IMR-90 (cell line): ENCODE data around the gene HBEGF. TPM values are rescaled to one million over a fixed set of nuclear protein-coding genes. Genes with fewer than 3 reads are reported as not detected.
A peak's percentile ranks its signal among the peaks of the same experiment; 100 is the strongest.

ENCODE experiments used
- ATAC-seq: fragments of 200-7000 bp; cut with Tn5 transposase; 2 replicates; pipeline ENCODE4 v1.9.1; 2020; ENCODE audit warnings: low read depth, mild to moderate bottlenecking, moderate library complexity
- BruUV-seq: library from RNA; stranded (reverse); fragments of 400-500 nt; replicated peaks from 2 replicates; lab custom pipeline; 2021; lab: Mats Ljungman, UMichigan
- CTCF ChIA-PET: fragments of 300-600 bp; formaldehyde crosslinking; extraction: SDS; loops from one replicate; lab custom pipeline; 2021; ENCODE audit warnings: antibody characterized with exemption; lab: Yijun Ruan, JAX
- POLR2A ChIA-PET: fragments of 300-600 bp; sonication (Branson Sonifier 250); formaldehyde crosslinking; loops from one replicate; lab custom pipeline; 2022; ENCODE audit warnings: antibody characterized with exemption; ENCODE audit not compliant: unreplicated experiment; lab: Charles Lee
- DNase-seq: peaks from one replicate; pipeline ENCODE4 v3.0.0; 2013
- H2AFZ ChIP-seq: replicated peaks from 2 replicates; pipeline ENCODE3; 2013; ENCODE audit warnings: low read length, mild to moderate bottlenecking; ENCODE audit not compliant: poor library complexity
- H2AK5ac ChIP-seq: 2 replicates; pipeline ENCODE4 v1.6.1; 2013; ENCODE audit warnings: low read depth, low read length, inconsistent platforms
- H2AK9ac ChIP-seq: replicated peaks from 2 replicates; pipeline ENCODE3; 2013; ENCODE audit warnings: mild to moderate bottlenecking, low read depth, low read length, moderate library complexity; ENCODE audit not compliant: poor library complexity
- H2BK120ac ChIP-seq: 2 replicates; pipeline ENCODE4 v1.6.1; 2013; ENCODE audit warnings: low read depth, low read length, inconsistent platforms
- H2BK15ac ChIP-seq: 3 replicates; pipeline ENCODE4 v1.6.1; 2013; ENCODE audit warnings: low read depth, low read length, inconsistent platforms
- H2BK20ac ChIP-seq: 2 replicates; pipeline ENCODE4 v1.6.1; 2013; ENCODE audit warnings: low read depth, mild to moderate bottlenecking, inconsistent platforms, low read length, moderate library complexity
- H2BK5ac ChIP-seq: 2 replicates; pipeline ENCODE4 v1.6.1; 2013; ENCODE audit warnings: mild to moderate bottlenecking, low read depth, low read length, inconsistent platforms; ENCODE audit not compliant: poor library complexity, severe bottlenecking
- H3K14ac ChIP-seq: replicated peaks from 2 replicates; pipeline ENCODE4 v1.6.1; 2013; ENCODE audit warnings: low read depth, low read length, inconsistent platforms
- H3K18ac ChIP-seq: 2 replicates; pipeline ENCODE4 v1.6.1; 2013; ENCODE audit warnings: low read depth, low read length, control low read depth
- H3K23ac ChIP-seq: 2 replicates; pipeline ENCODE4 v1.6.1; 2013; ENCODE audit warnings: low read depth, low read length, inconsistent platforms
- H3K27ac ChIP-seq: 2 replicates; pipeline ENCODE4 v1.5.1; 2013; ENCODE audit warnings: mild to moderate bottlenecking, control low read depth, low read length; ENCODE audit not compliant: insufficient read depth
- H3K27me3 ChIP-seq: 2 replicates; pipeline ENCODE4 v1.6.1; 2013; ENCODE audit warnings: low read length; ENCODE audit not compliant: control insufficient read depth, insufficient read depth
- H3K36me3 ChIP-seq: 2 replicates; pipeline ENCODE4 v1.6.1; 2013; ENCODE audit warnings: low read length, mixed read lengths; ENCODE audit not compliant: control insufficient read depth, insufficient read depth
- H3K4ac ChIP-seq: 2 replicates; pipeline ENCODE4 v1.6.1; 2013; ENCODE audit warnings: low read depth, low read length, inconsistent platforms
- H3K4me1 ChIP-seq: 2 replicates; pipeline ENCODE4 v1.6.1; 2013; ENCODE audit warnings: low read length, mixed read lengths; ENCODE audit not compliant: control insufficient read depth, insufficient read depth
- H3K4me2 ChIP-seq: 2 replicates; pipeline ENCODE4 v1.6.1; 2013; ENCODE audit warnings: low read depth, mild to moderate bottlenecking, control low read depth, low read length, moderate library complexity
- H3K4me3 ChIP-seq: 2 replicates; pipeline ENCODE4 v1.5.1; 2013; ENCODE audit warnings: low read depth, mild to moderate bottlenecking, control low read depth, low read length, moderate library complexity; ENCODE audit not compliant: insufficient read depth
- H3K56ac ChIP-seq: 2 replicates; pipeline ENCODE4 v1.6.1; 2013; ENCODE audit warnings: low read length, inconsistent platforms; ENCODE audit not compliant: insufficient read depth; ENCODE audit errors: extremely low read depth
- H3K79me1 ChIP-seq, 2 experiments: 2 replicates each; pipeline ENCODE4 v1.6.1; 2013; ENCODE audit warnings: low read length in 2 of 2, inconsistent platforms in 1 of 2, low read depth in 1 of 2
- H3K9ac ChIP-seq: 2 replicates; pipeline ENCODE4 v1.6.1; 2013; ENCODE audit warnings: low read depth, low read length, control low read depth
- H3K9me1 ChIP-seq: 2 replicates; pipeline ENCODE4 v1.6.1; 2013; ENCODE audit warnings: low read length, inconsistent platforms; ENCODE audit not compliant: insufficient read depth
- H3K9me3 ChIP-seq: 2 replicates; pipeline ENCODE4 v1.6.1; 2013; ENCODE audit warnings: low read length; ENCODE audit not compliant: control insufficient read depth, insufficient read depth
- H4K20me1 ChIP-seq: 2 replicates; pipeline ENCODE4 v1.6.1; 2013; ENCODE audit warnings: low read length, inconsistent platforms; ENCODE audit not compliant: insufficient read depth
- H4K5ac ChIP-seq: 2 replicates; pipeline ENCODE4 v1.6.1; 2013; ENCODE audit warnings: mild to moderate bottlenecking, low read depth, low read length, control low read depth
- H4K8ac ChIP-seq, 2 experiments: 2 replicates each; pipeline ENCODE4 v1.6.1; 2013; ENCODE audit warnings: low read depth in 2 of 2, low read length in 2 of 2, control low read depth in 1 of 2, inconsistent platforms in 1 of 2
- H4K91ac ChIP-seq: 2 replicates; pipeline ENCODE4 v1.6.1; 2013; ENCODE audit warnings: low read depth, low read length, inconsistent platforms; ENCODE audit not compliant: insufficient read depth
- BHLHE40 ChIP-seq: fragments of 150-350 bp; IDR thresholded peaks from 2 replicates; pipeline ENCODE4 v1.6.1; 2016; ENCODE audit warnings: mild to moderate bottlenecking, low read depth, low read length
- CTCF ChIP-seq: conservative IDR thresholded peaks from 2 replicates; pipeline ENCODE4 v1.5.1; 2012; ENCODE audit warnings: mild to moderate bottlenecking, low read depth, low read length, improper control_type of control experiment
- MAZ ChIP-seq: IDR thresholded peaks from 2 replicates; pipeline ENCODE4 v1.6.1; 2012; ENCODE audit warnings: low read depth, mild to moderate bottlenecking, low read length, improper control_type of control experiment, moderate library complexity, borderline replicate concordance
- RCOR1 ChIP-seq: IDR thresholded peaks from 2 replicates; pipeline ENCODE4 v1.6.1; 2012; ENCODE audit warnings: mild to moderate bottlenecking, low read length, improper control_type of control experiment; ENCODE audit not compliant: insufficient replicate concordance
- RFX5 ChIP-seq: IDR thresholded peaks from 2 replicates; pipeline ENCODE4 v1.8.0; 2012; ENCODE audit warnings: low read depth, mild to moderate bottlenecking, low read length, moderate library complexity
- USF2 ChIP-seq: fragments of 150-350 bp; IDR thresholded peaks from 2 replicates; pipeline ENCODE4 v1.6.1; 2017; ENCODE audit warnings: mild to moderate bottlenecking, antibody characterized with exemption, low read length, low read depth
- WGBS, 2 experiments: methylation state at CpG; one replicate each; pipeline versions ENCODE4 v1.1.5 to v1.1.7; 2013; ENCODE audit warnings: missing lambda C conversion rate in 2 of 2; ENCODE audit not compliant: insufficient read length in 1 of 2; ENCODE audit errors: extremely low coverage in 2 of 2; 5-methylcytosine and 5-hydroxymethylcytosine counted together
- dilution Hi-C: fragments of 300-500 bp; cut with HindIII; formaldehyde crosslinking; loops from one replicate; pipeline ENCODE4 v1.14.3; 2018; ENCODE audit warnings: low sequenced_read_pairs; ENCODE audit not compliant: unreplicated experiment
- in situ Hi-C: fragments of 300-500 bp; cut with MboI; formaldehyde crosslinking; loops from 3 replicates; pipeline ENCODE4 v1.14.3; 2019; ENCODE audit warnings: low sequenced_read_pairs, inconsistent platforms, mixed read lengths
- intact Hi-C: fragments of 100-400 bp; cut with micrococcal nuclease; formaldehyde crosslinking; loops from 2 replicates; pipeline ENCODE4 v1.10.0; 2022
- polyA plus RNA-seq, 3 experiments: library from polyadenylated mRNA; depleted of rRNA; stranded (reverse); fragments of >200 nt; gene quantifications; 2 replicates each; pipeline ENCODE4 v1.2.3, GENCODE V29; 2012; ENCODE audit warnings: low replicate concordance in 1 of 3
- total RNA-seq: library from RNA; depleted of rRNA; stranded (reverse); fragments of >200 nt; gene quantifications from 2 replicates; pipeline ENCODE4 v1.2.3, GENCODE V29; 2012

HBEGF gene
- total and polyA plus RNA-seq, 2 of the 4 experiments (the other 2 are of a cell fraction), result 18.8 to 36.1 TPM

- H3K4ac ChIP-seq, result no peak overlapping the region
- no peak overlapping the region for H3K4me2 ChIP-seq
- H4K91ac ChIP-seq, result no peak overlapping the region
- WGBS, 2 experiments, result 73% methylated on average over 2 of the region's 5 CpGs; no CpG with 5 or more reads in 1 of the 2 experiments
- H2AK5ac ChIP-seq, result no peak overlapping the region
- H3K27me3 ChIP-seq, result no peaks in the 10 kb centered on the region
- DNase-seq (no peak), ATAC-seq (no peak)
- H3K56ac ChIP-seq, result no peak overlapping the region
- H3K18ac ChIP-seq, result no peak overlapping the region
- no peak overlapping the region for H3K4me3 ChIP-seq
- H3K23ac ChIP-seq, result no peak overlapping the region
- H2BK120ac ChIP-seq, result no peak overlapping the region
- no peak overlapping the region for H2BK20ac ChIP-seq
- dilution Hi-C loops, result no loop called here
- H3K9me1 ChIP-seq, result peaks cover 3% of the 10 kb centered on the region; the same call in 1 of the 2 replicates
- no peak overlapping the region for H3K9ac ChIP-seq
- BruUV-seq, result no TSS peak
- no peak overlapping the region for H2AK9ac ChIP-seq
- H3K14ac ChIP-seq, result no peak overlapping the region
- H3K79me1 ChIP-seq, result no peaks in the 10 kb centered on the region; a peak in 1 of 4 replicates
- H3K9me3 ChIP-seq, result no peaks in the 10 kb centered on the region
- H4K5ac ChIP-seq, result no peak overlapping the region
- H4K20me1 ChIP-seq, result no peaks in the 10 kb centered on the region
- POLR2A ChIA-PET, result interaction anchor here (0.7 kb wide), 1 partner anchor 12 kb away, joined by 16 read pairs; no protein-coding TSS in a partner anchor
- no peak overlapping the region for H2BK5ac ChIP-seq
- in situ Hi-C loops, result no loop called here
- CTCF ChIA-PET, result interaction anchor here (2.8 kb wide), 1 partner anchor 85 kb away, joined by 10 read pairs; no protein-coding TSS in a partner anchor
- no peak overlapping the region for H4K8ac ChIP-seq
- TF ChIP-seq BHLHE40 (no peak), RFX5 (no peak), CTCF (no peak), RCOR1 (no peak), MAZ (no peak), USF2 (no peak)
- peaks cover 8% of the 10 kb centered on the region for H3K4me1 ChIP-seq
- intact Hi-C loops, result no loop called here
- H3K36me3 ChIP-seq, result peaks cover 13% of the 10 kb centered on the region
- H2BK15ac ChIP-seq, result no peak overlapping the region
- no peak overlapping the region for H3K27ac ChIP-seq
- peak overlapping the region; percentile 25 for H2AFZ ChIP-seq
Observed at GRCh38 chr5:140329739-140330481, 16.5 kb downstream of the HBEGF start.
